SK-N-SH (cell line): ENCODE data around the gene ITGB6. TPM values are rescaled to one million over a fixed set of nuclear protein-coding genes. Genes with fewer than 3 reads are reported as not detected.

Source experiments
- CTCF ChIA-PET: fragments of 300-600, 350-600 bp; formaldehyde crosslinking; extraction: SDS; loops from one replicate; lab custom pipeline; 2021; lab: Yijun Ruan, JAX
- POLR2A ChIA-PET: fragments of 350-600 bp; sonication (Branson Sonifier 250); formaldehyde crosslinking; extraction: SDS; loops from one replicate; lab custom pipeline; 2020; ENCODE audit warnings: antibody characterized with exemption, inconsistent platforms; lab: Yijun Ruan, JAX
- DNase-seq: peaks from one replicate; pipeline ENCODE4 v3.0.0; 2012
- H2AFZ ChIP-seq: fragments of 200-600 bp; sonication (generic); 2 replicates; pipeline ENCODE4 v1.8.1; 2016; ENCODE audit warnings: antibody characterized with exemption, mild to moderate bottlenecking, low read depth
- H3F3A ChIP-seq: fragments of 200-600 bp; sonication (generic); replicated peaks from 2 replicates; pipeline ENCODE3; 2016; ENCODE audit warnings: antibody characterized with exemption, mild to moderate bottlenecking; ENCODE audit not compliant: insufficient read depth
- H3K27ac ChIP-seq, 2 experiments: fragments of 200-500 bp in 1 of 2; fragments of 200-600 bp in 1 of 2; sonication (Bioruptor generic) in 1 of 2; sonication (generic), shearing (Covaris generic) in 1 of 2; 2 replicates each; pipeline versions ENCODE4 v1.5.1 to v1.6.1; 2014 to 2016; ENCODE audit warnings: low read depth in 2 of 2, inconsistent platforms in 1 of 2, low read length in 1 of 2, mild to moderate bottlenecking in 1 of 2, mixed read lengths in 1 of 2
- H3K27me3 ChIP-seq: fragments of 200-600 bp; sonication (generic), shearing (Covaris generic); 2 replicates; pipeline ENCODE4 v1.6.1; 2016; ENCODE audit warnings: mixed run types; ENCODE audit not compliant: insufficient read depth
- H3K36me3 ChIP-seq, 2 experiments: fragments of 200-500 bp in 1 of 2; fragments of 200-600 bp in 1 of 2; sonication (Bioruptor generic) in 1 of 2; sonication (generic) in 1 of 2; replicated peaks in 1 of 2; 2 replicates each; pipeline versions ENCODE3 to v1.5.1; 2014 to 2016; ENCODE audit warnings: low read length in 1 of 2, mild to moderate bottlenecking in 1 of 2; ENCODE audit not compliant: insufficient read depth in 2 of 2, control insufficient read depth in 1 of 2
- H3K4me1 ChIP-seq, 2 experiments: fragments of 200-500 bp in 1 of 2; fragments of 200-600 bp in 1 of 2; sonication (Bioruptor generic) in 1 of 2; sonication (generic), shearing (Covaris generic) in 1 of 2; 2 replicates each; pipeline versions ENCODE4 v1.5.1 to v1.6.1; 2014 to 2016; ENCODE audit warnings: low read depth in 1 of 2, low read length in 1 of 2, mixed run types in 1 of 2; ENCODE audit not compliant: insufficient read depth in 2 of 2, control insufficient read depth in 1 of 2
- H3K4me2 ChIP-seq: fragments of 200-600 bp; sonication (generic), shearing (Covaris generic); 2 replicates; pipeline ENCODE4 v1.6.1; 2017; ENCODE audit warnings: mixed run types
- H3K4me3 ChIP-seq, 2 experiments: fragments of 200-500 bp in 1 of 2; fragments of 200-600 bp in 1 of 2; sonication (Bioruptor generic) in 1 of 2; sonication (generic), shearing (Covaris generic) in 1 of 2; 2 replicates each; pipeline versions ENCODE4 v1.5.1 to v1.8.1; 2014 to 2016; ENCODE audit warnings: low read depth in 2 of 2, inconsistent platforms in 1 of 2, low read length in 1 of 2, mild to moderate bottlenecking in 1 of 2, mixed read lengths in 1 of 2, moderate library complexity in 1 of 2
- H3K79me2 ChIP-seq: fragments of 200-600 bp; sonication (generic); 2 replicates; pipeline ENCODE4 v1.8.1; 2017; ENCODE audit warnings: mild to moderate bottlenecking; ENCODE audit not compliant: insufficient read depth
- H3K9ac ChIP-seq: fragments of 200-600 bp; sonication (generic); 2 replicates; pipeline ENCODE4 v1.6.1; 2017; ENCODE audit warnings: mixed run types
- H3K9me2 ChIP-seq: fragments of 200-600 bp; sonication (generic); 2 replicates; pipeline ENCODE4 v1.6.1; 2017; ENCODE audit warnings: mixed run types
- H3K9me3 ChIP-seq: fragments of 200-600 bp; sonication (generic); 2 replicates; pipeline ENCODE4 v1.6.1; 2017; ENCODE audit warnings: mixed run types, mild to moderate bottlenecking, moderate library complexity
- H4K20me1 ChIP-seq: fragments of 200-600 bp; sonication (generic); 2 replicates; pipeline ENCODE4 v1.6.1; 2017; ENCODE audit warnings: mild to moderate bottlenecking, mixed run types; ENCODE audit not compliant: insufficient read depth
- CHD2 ChIP-seq: fragments of 150-350 bp; IDR thresholded peaks from 2 replicates; pipeline ENCODE4 v1.6.1; 2018; ENCODE audit warnings: low read length; ENCODE audit not compliant: partially characterized antibody
- EP300 ChIP-seq, 2 experiments: IDR thresholded peaks; 2 replicates each; pipeline versions ENCODE4 v1.4.0 to v1.6.1; 2012; ENCODE audit warnings: borderline replicate concordance in 1 of 2, low read depth in 1 of 2, low read length in 1 of 2
- EZH2phosphoT487 ChIP-seq: fragments of 200-600 bp; sonication (generic); IDR thresholded peaks from 2 replicates; pipeline ENCODE4 v1.6.1; 2017; ENCODE audit warnings: low read depth, mixed run types, mild to moderate bottlenecking, antibody characterized with exemption, moderate library complexity, borderline replicate concordance
- FOSL2 ChIP-seq: IDR thresholded peaks from 2 replicates; pipeline ENCODE4 v1.4.0; 2012; ENCODE audit warnings: low read depth, mild to moderate bottlenecking, moderate library complexity, borderline replicate concordance
- FOXJ3 ChIP-seq: sonication (generic); formaldehyde crosslinking; IDR thresholded peaks from 2 replicates; pipeline ENCODE4 v1.5.1; 2020; ENCODE audit warnings: mild to moderate bottlenecking, missing genetic modification reagents
- GABPA ChIP-seq: IDR thresholded peaks from 2 replicates; pipeline ENCODE4 v1.4.0; 2012; ENCODE audit warnings: low read depth, mild to moderate bottlenecking
- GATA2 ChIP-seq: sonication (generic); formaldehyde crosslinking; IDR thresholded peaks from 2 replicates; pipeline ENCODE4 v1.5.0; 2020; ENCODE audit warnings: mild to moderate bottlenecking, missing genetic modification reagents
- JUND ChIP-seq: IDR thresholded peaks from 2 replicates; pipeline ENCODE4 v1.4.0; 2012
- MAX ChIP-seq: IDR thresholded peaks from 2 replicates; pipeline ENCODE4 v1.4.0; 2012; ENCODE audit warnings: low read depth
- MEF2A ChIP-seq: IDR thresholded peaks from 2 replicates; pipeline ENCODE4 v1.4.0; 2012; ENCODE audit warnings: low read depth, borderline replicate concordance
- NFIC ChIP-seq: IDR thresholded peaks from 2 replicates; pipeline ENCODE4 v1.4.0; 2012; ENCODE audit warnings: borderline replicate concordance
- NRF1 ChIP-seq: IDR thresholded peaks from 2 replicates; pipeline ENCODE4 v1.6.1; 2012; ENCODE audit warnings: low read depth, mild to moderate bottlenecking, low read length
- RCOR1 ChIP-seq: fragments of 150-350 bp; IDR thresholded peaks from 2 replicates; pipeline ENCODE4 v1.6.1; 2017; ENCODE audit warnings: antibody characterized with exemption, low read length
- RXRA ChIP-seq: IDR thresholded peaks from 2 replicates; pipeline ENCODE4 v1.4.0; 2012; ENCODE audit warnings: low read depth, mild to moderate bottlenecking, borderline replicate concordance
- SIN3A ChIP-seq: IDR thresholded peaks from 2 replicates; pipeline ENCODE4 v1.6.1; 2012; ENCODE audit warnings: low read depth, mild to moderate bottlenecking, low read length, moderate library complexity, borderline replicate concordance
- SMC3 ChIP-seq: IDR thresholded peaks from 2 replicates; pipeline ENCODE4 v1.6.1; 2012; ENCODE audit warnings: low read depth, low read length, improper control_type of control experiment
- TAF1 ChIP-seq: IDR thresholded peaks from 2 replicates; pipeline ENCODE4 v1.6.1; 2012; ENCODE audit warnings: low read depth, mild to moderate bottlenecking, low read length, moderate library complexity, borderline replicate concordance
- TEAD4 ChIP-seq: IDR thresholded peaks from 2 replicates; pipeline ENCODE4 v1.4.0; 2012; ENCODE audit warnings: mild to moderate bottlenecking, borderline replicate concordance; ENCODE audit not compliant: insufficient read depth
- WGBS: methylation state at CpG from one replicate; pipeline ENCODE4 v1.1.6; 2017; ENCODE audit warnings: low lambda C conversion rate; 5-methylcytosine and 5-hydroxymethylcytosine counted together
- polyA plus RNA-seq, 3 experiments: library from polyadenylated mRNA; depleted of rRNA; stranded (reverse); fragments of >200 nt; gene quantifications; 2 replicates each; pipeline ENCODE4 v1.2.3, GENCODE V29; 2012

Gene ITGB6
- polyA plus RNA-seq, 1 of the 3 experiments (the other 2 are of a cell fraction), result 0.10 TPM

GRCh38 chr2:160165081-160165480 lies 35.0 kb downstream of the ITGB6 start:
- no peak overlapping the region for H3K9ac ChIP-seq
- DNase-seq, result no peak
- no peak overlapping the region for H3K27ac ChIP-seq
- no peak overlapping the region for H3K4me3 ChIP-seq
- no peaks in the 10 kb centered on the region for H3K9me2 ChIP-seq
- H3K79me2 ChIP-seq, result no peaks in the 10 kb centered on the region
- H3F3A ChIP-seq, result no peaks in the 10 kb centered on the region
- POLR2A ChIA-PET, result no interaction called here
- no peak overlapping the region for H3K4me2 ChIP-seq
- WGBS, result 70% methylated on average over 2 of the region's 2 CpGs
- H3K4me1 ChIP-seq, result peaks cover 7 to 17% of the 10 kb centered on the region in 2 experiments
- no peaks in the 10 kb centered on the region for H3K9me3 ChIP-seq
- no peaks in the 10 kb centered on the region for H3K27me3 ChIP-seq
- CTCF ChIA-PET, result interaction anchor here (1.0 kb wide), 1 partner anchor 16 kb away, joined by 3 read pairs; no protein-coding TSS in a partner anchor
- no peak for TF ChIP-seq FOSL2
- TF ChIP-seq, all 33 proteins: peak for 0
- Histone ChIP-seq H4K20me1 (no peaks in the 10 kb centered on the region), H3K36me3 (no peaks in the 10 kb centered on the region), H2AFZ (peak overlapping the region; percentile 40; the same call in 1 of the 2 replicates)

GRCh38 chr2:160157861-160158829 lies 41.9 kb downstream of the ITGB6 start:
- no peak overlapping the region; a peak in 1 of 4 replicates for H3K4me3 ChIP-seq
- ChIA-PET POLR2A (no interaction called here), CTCF (interaction anchor here (1.2 kb wide), 1 partner anchor 48 kb away, joined by 3 read pairs; no protein-coding TSS in a partner anchor)
- H4K20me1 ChIP-seq, result no peaks in the 10 kb centered on the region
- DNase-seq, result peak; percentile 16
- peak; percentile 58 for TF ChIP-seq GATA2
- TF ChIP-seq EZH2phosphoT487, result no peak
- no peaks in the 10 kb centered on the region for H3F3A ChIP-seq
- no peaks in the 10 kb centered on the region for H3K79me2 ChIP-seq
- no peaks in the 10 kb centered on the region for H3K36me3 ChIP-seq
- no peaks in the 10 kb centered on the region for H3K9me3 ChIP-seq
- no peaks in the 10 kb centered on the region for H3K27me3 ChIP-seq
- H2AFZ ChIP-seq, result peak overlapping the region; percentile 56; the same call in 1 of the 2 replicates
- H3K27ac ChIP-seq, result no peak overlapping the region
- H3K9ac ChIP-seq, result no peak overlapping the region
- peak overlapping the region; percentile 53; the same call in 1 of the 2 replicates for H3K4me2 ChIP-seq
- H3K4me1 ChIP-seq, result peaks cover 9 to 13% of the 10 kb centered on the region in 2 experiments
- no peaks in the 10 kb centered on the region for H3K9me2 ChIP-seq
- WGBS, result 54% methylated on average over 13 of the region's 13 CpGs

GRCh38 chr2:160156665-160157064 lies 43.4 kb downstream of the ITGB6 start:
- Histone ChIP-seq H3K27me3 (no peaks in the 10 kb centered on the region), H3K79me2 (no peaks in the 10 kb centered on the region), H3K27ac (no peak overlapping the region), H3K36me3 (no peaks in the 10 kb centered on the region), H3F3A (no peaks in the 10 kb centered on the region), H4K20me1 (no peaks in the 10 kb centered on the region), H3K9ac (no peak overlapping the region), H3K4me1 (peaks cover 9 to 13% of the 10 kb centered on the region in 2 experiments), H3K9me2 (no peaks in the 10 kb centered on the region), H3K9me3 (no peaks in the 10 kb centered on the region), H3K4me3 (no peak overlapping the region), H3K4me2 (no peak overlapping the region), H2AFZ (peak overlapping the region; percentile 40; the same call in 1 of the 2 replicates)
- POLR2A ChIA-PET, result no interaction called here
- DNase-seq, result no peak
- TF ChIP-seq TEAD4 (no peak), RXRA (no peak), NRF1 (no peak), MAX (no peak), NFIC (no peak), GABPA (no peak), TAF1 (no peak), MEF2A (no peak), SMC3 (no peak), EP300 (IDR thresholded peaks at IDR 0.05; ENCODE audit: borderline replicate concordance in 1 of 2, low read depth in 1 of 2, low read length in 1 of 2) (no peak), SIN3A (no peak), CHD2 (no peak), JUND (no peak), RCOR1 (no peak), FOXJ3 (CRISPR knock-in tag) (no peak)
- CTCF ChIA-PET, result interaction anchor here (1.3 kb wide), 1 partner anchor 47 kb away, joined by 5 read pairs; no protein-coding TSS in a partner anchor
- WGBS, result 42% methylated on average over 2 of the region's 2 CpGs
